ENCODE data around the gene TTYH2.

GRCh38 chr17:74267579-74267978, 54.2 kb downstream of the TTYH2 start:
- TF ChIP-seq POLR2AphosphoS5 (IDR thresholded peaks at IDR 0.05) (no peak), EP300 (IDR thresholded peaks at IDR 0.05) (no peak), POLR2A (IDR thresholded peaks at IDR 0.05) (no peak)
- TF ChIP-seq, protein P1, sequence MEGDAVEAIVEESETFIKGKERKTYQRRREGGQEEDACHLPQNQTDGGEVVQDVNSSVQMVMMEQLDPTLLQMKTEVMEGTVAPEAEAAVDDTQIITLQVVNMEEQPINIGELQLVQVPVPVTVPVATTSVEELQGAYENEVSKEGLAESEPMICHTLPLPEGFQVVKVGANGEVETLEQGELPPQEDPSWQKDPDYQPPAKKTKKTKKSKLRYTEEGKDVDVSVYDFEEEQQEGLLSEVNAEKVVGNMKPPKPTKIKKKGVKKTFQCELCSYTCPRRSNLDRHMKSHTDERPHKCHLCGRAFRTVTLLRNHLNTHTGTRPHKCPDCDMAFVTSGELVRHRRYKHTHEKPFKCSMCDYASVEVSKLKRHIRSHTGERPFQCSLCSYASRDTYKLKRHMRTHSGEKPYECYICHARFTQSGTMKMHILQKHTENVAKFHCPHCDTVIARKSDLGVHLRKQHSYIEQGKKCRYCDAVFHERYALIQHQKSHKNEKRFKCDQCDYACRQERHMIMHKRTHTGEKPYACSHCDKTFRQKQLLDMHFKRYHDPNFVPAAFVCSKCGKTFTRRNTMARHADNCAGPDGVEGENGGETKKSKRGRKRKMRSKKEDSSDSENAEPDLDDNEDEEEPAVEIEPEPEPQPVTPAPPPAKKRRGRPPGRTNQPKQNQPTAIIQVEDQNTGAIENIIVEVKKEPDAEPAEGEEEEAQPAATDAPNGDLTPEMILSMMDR (IDR thresholded peaks at IDR 0.05): no peak
